ENCODE data around the gene FRZB. TPM values are rescaled to one million over a fixed set of nuclear protein-coding genes. Genes with fewer than 3 reads are reported as not detected.

The FRZB gene
- total RNA-seq, 1 experiment from 2014 or later, result 0.21 TPM

DNA sequence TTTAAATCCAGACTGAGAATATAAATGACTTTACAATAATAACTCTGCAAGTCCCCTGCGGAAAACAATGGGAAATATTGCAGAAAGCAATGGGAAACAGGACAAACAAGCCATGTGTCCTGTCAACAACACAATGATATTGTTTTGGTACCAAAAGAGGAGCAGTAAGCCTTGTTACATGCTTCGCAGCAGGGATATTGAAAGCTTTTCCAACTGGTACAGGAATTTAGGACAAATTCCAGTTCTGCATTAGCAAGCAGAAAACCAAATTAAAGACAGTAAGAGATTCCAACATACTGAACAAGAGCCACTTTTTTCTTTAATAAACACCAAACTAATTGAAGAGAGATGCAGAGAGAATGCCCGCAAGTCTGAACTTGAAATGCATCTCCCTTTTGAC is 30.0 kb downstream of the FRZB start:
- intact Hi-C loops (cut with micrococcal nuclease; ENCODE audit: unreplicated experiment), result no loop called here
- no peaks in the 10 kb centered on the region for H3K27me3 Mint-ChIP-seq (ENCODE audit: unreplicated experiment)
- H3K4me1 Mint-ChIP-seq (ENCODE audit: low read depth, unreplicated experiment), result no peaks in the 10 kb centered on the region
- TF ChIP-seq, protein P1, sequence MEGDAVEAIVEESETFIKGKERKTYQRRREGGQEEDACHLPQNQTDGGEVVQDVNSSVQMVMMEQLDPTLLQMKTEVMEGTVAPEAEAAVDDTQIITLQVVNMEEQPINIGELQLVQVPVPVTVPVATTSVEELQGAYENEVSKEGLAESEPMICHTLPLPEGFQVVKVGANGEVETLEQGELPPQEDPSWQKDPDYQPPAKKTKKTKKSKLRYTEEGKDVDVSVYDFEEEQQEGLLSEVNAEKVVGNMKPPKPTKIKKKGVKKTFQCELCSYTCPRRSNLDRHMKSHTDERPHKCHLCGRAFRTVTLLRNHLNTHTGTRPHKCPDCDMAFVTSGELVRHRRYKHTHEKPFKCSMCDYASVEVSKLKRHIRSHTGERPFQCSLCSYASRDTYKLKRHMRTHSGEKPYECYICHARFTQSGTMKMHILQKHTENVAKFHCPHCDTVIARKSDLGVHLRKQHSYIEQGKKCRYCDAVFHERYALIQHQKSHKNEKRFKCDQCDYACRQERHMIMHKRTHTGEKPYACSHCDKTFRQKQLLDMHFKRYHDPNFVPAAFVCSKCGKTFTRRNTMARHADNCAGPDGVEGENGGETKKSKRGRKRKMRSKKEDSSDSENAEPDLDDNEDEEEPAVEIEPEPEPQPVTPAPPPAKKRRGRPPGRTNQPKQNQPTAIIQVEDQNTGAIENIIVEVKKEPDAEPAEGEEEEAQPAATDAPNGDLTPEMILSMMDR (IDR thresholded peaks at IDR 0.05; ENCODE audit: unreplicated experiment), result no peak
- BruUV-seq (replicated peaks), result no TSS peak
- CTCF ChIA-PET, result no interaction called here
- H3K4me3 Mint-ChIP-seq (ENCODE audit: low read depth, unreplicated experiment), result no peak overlapping the region
- H3K9me3 Mint-ChIP-seq (ENCODE audit: low read depth, unreplicated experiment), result no peaks in the 10 kb centered on the region
- H3K36me3 Mint-ChIP-seq (ENCODE audit: insufficient read depth, unreplicated experiment), result no peaks in the 10 kb centered on the region
- DNase-seq, result no peak
- H3K27ac Mint-ChIP-seq (ENCODE audit: unreplicated experiment), result no peak overlapping the region

DNA sequence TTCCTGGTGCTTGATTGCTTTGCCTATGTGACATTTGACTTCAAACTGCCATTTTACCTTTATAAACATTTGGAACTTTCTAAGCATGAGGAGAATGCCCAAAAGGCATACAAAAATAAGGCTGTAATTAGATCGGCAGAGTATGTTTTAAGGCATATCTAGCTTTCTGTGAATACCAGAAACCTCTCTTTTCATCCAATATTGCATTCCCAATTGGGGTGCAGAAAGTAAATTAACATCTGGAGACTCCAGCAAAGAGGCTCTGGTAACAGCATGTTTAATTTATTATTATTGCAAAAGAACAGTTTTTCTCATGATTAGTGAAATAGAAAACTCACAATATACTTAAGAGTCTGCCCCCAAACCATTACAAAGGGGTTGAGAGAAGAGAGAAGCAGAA is 32.1 kb downstream of the FRZB start:
- CTCF ChIA-PET, result no interaction called here
- Mint-ChIP-seq H3K4me1 (ENCODE audit: low read depth, unreplicated experiment) (no peaks in the 10 kb centered on the region), H3K4me3 (ENCODE audit: low read depth, unreplicated experiment) (no peak overlapping the region), H3K36me3 (ENCODE audit: insufficient read depth, unreplicated experiment) (no peaks in the 10 kb centered on the region), H3K9me3 (ENCODE audit: low read depth, unreplicated experiment) (no peaks in the 10 kb centered on the region), H3K27me3 (ENCODE audit: unreplicated experiment) (no peaks in the 10 kb centered on the region), H3K27ac (ENCODE audit: unreplicated experiment) (no peak overlapping the region)
- intact Hi-C loops (cut with micrococcal nuclease; ENCODE audit: unreplicated experiment), result no loop called here
- BruUV-seq (replicated peaks), result no TSS peak
- DNase-seq, result no peak
- TF ChIP-seq, protein P1 (IDR thresholded peaks at IDR 0.05; ENCODE audit: unreplicated experiment), result no peak

DNA sequence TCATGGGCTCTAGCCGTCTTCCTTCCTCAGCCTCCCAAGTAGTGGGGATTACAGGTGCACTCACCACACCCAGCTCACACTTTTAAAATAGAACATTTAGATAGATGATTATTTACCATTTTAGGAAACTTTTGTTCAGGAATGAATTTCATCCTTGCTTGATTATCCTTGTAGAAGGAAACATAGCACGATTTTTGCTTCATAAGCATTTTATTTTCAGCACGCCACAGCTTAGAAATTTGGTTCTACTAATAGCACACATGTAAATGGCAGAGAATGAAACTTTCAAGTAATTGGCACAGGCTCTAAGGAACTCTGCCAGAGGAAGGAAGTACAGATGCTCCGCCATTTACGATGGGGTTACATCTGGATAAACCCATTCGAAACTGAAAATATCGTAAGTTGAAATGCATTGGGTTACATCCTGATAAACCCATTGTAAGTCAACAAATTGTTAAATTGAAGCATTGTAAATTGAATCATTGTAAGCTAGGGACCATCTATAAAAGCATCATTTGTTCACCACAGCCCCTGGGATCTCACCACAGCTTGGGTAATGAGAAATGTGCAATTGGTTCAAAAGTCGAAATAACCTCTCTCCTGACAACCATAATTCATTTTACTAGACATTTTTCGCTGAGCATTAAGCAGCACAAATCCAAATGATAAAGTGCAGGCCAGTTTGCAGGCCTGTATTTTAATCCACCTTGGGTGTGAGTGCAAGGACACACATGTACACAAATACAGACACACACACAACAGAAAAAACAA is 33.2 kb downstream of the FRZB start:
- no peaks in the 10 kb centered on the region for H3K36me3 Mint-ChIP-seq (ENCODE audit: insufficient read depth, unreplicated experiment)
- TF ChIP-seq, protein P1 (IDR thresholded peaks at IDR 0.05; ENCODE audit: unreplicated experiment), result no peak
- no peaks in the 10 kb centered on the region for H3K27me3 Mint-ChIP-seq (ENCODE audit: unreplicated experiment)
- intact Hi-C loops (cut with micrococcal nuclease; ENCODE audit: unreplicated experiment), result no loop called here
- no peaks in the 10 kb centered on the region for H3K9me3 Mint-ChIP-seq (ENCODE audit: low read depth, unreplicated experiment)
- CTCF ChIA-PET, result no interaction called here
- DNase-seq, result no peak
- no TSS peak for BruUV-seq (replicated peaks)
- no peak overlapping the region for H3K4me3 Mint-ChIP-seq (ENCODE audit: low read depth, unreplicated experiment)
- no peaks in the 10 kb centered on the region for H3K4me1 Mint-ChIP-seq (ENCODE audit: low read depth, unreplicated experiment)
- H3K27ac Mint-ChIP-seq (ENCODE audit: unreplicated experiment), result no peak overlapping the region

DNA sequence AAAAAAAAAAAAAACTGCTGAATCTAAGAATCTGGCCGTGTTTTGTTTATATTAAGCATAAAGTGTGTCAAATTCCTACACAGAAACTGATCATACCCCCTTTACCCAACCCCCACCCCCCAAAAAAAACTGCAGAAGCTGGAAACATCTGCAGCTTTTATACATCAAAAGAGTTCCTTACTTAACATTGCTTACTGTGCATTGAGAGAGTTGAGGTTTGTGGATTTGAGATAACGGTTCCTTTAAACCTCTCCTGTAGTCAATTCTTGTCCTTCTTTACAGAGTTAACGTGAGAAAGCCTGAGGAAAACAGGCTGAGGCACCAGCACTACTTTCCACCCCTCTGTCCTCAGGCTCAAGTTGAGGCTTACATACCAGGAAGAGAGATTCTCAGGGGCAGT is 34.5 kb downstream of the FRZB start:
- no peaks in the 10 kb centered on the region for H3K4me1 Mint-ChIP-seq (ENCODE audit: low read depth, unreplicated experiment)
- no peaks in the 10 kb centered on the region for H3K27me3 Mint-ChIP-seq (ENCODE audit: unreplicated experiment)
- no TSS peak for BruUV-seq (replicated peaks)
- no peak overlapping the region for H3K4me3 Mint-ChIP-seq (ENCODE audit: low read depth, unreplicated experiment)
- H3K36me3 Mint-ChIP-seq (ENCODE audit: insufficient read depth, unreplicated experiment), result no peaks in the 10 kb centered on the region
- TF ChIP-seq, protein P1 (IDR thresholded peaks at IDR 0.05; ENCODE audit: unreplicated experiment), result no peak
- CTCF ChIA-PET, result no interaction called here
- no peak overlapping the region for H3K27ac Mint-ChIP-seq (ENCODE audit: unreplicated experiment)
- no peak for DNase-seq
- no peaks in the 10 kb centered on the region for H3K9me3 Mint-ChIP-seq (ENCODE audit: low read depth, unreplicated experiment)
- intact Hi-C loops (cut with micrococcal nuclease; ENCODE audit: unreplicated experiment), result no loop called here
